ENCODE results near the gene GRIK4.

Gene GRIK4

GRCh38 chr11:120505801-120506425, 5.6 kb upstream of the GRIK4 start:
- no peak overlapping the region for H3K4me3 ChIP-seq (ENCODE audit: low read length)
- DNase-seq (ENCODE audit: low read depth): no peak
- no peak for TF ChIP-seq CTCF (conservative IDR thresholded peaks at IDR 0.05; ENCODE audit: low read depth, low read length)

GRCh38 chr11:120509346-120510053, 2.0 kb upstream of the GRIK4 start:
- H3K4me3 ChIP-seq (ENCODE audit: low read length): no peak overlapping the region
- TF ChIP-seq CTCF (conservative IDR thresholded peaks at IDR 0.05; ENCODE audit: low read depth, low read length): no peak
- no peak for DNase-seq (ENCODE audit: low read depth)

- TF ChIP-seq CTCF (conservative IDR thresholded peaks at IDR 0.05; ENCODE audit: low read depth, low read length): no peak
- no peak for DNase-seq (ENCODE audit: low read depth)
- no peak overlapping the region for H3K4me3 ChIP-seq (ENCODE audit: low read length)
Observed at GRCh38 chr11:120510406-120511115, 987 bp upstream of the GRIK4 start.

- no peak for DNase-seq (ENCODE audit: low read depth)
- H3K4me3 ChIP-seq (ENCODE audit: low read length): peak overlapping the region; percentile 44
- no peak for TF ChIP-seq CTCF (conservative IDR thresholded peaks at IDR 0.05; ENCODE audit: low read depth, low read length)
Observed at GRCh38 chr11:120511820-120512738, 531 bp downstream of the GRIK4 start.

- H3K4me3 ChIP-seq (ENCODE audit: low read length): no peak overlapping the region
- TF ChIP-seq CTCF (conservative IDR thresholded peaks at IDR 0.05; ENCODE audit: low read depth, low read length): peak; percentile 42
Observed at GRCh38 chr11:120512739-120513435, 1.3 kb downstream of the GRIK4 start.

More at GRCh38 chr11:120512739-120513435, 1.3 kb downstream of the GRIK4 start:
- DNase-seq (ENCODE audit: low read depth): no peak

All from retinal pigment epithelial cell (primary cell).